Measurements from ENCODE around the gene DHX9. TPM values are rescaled to one million over a fixed set of nuclear protein-coding genes. Genes with fewer than 3 reads are reported as not detected.

Gene DHX9
- total RNA-seq, 1 experiment from 2014 or later = 180 TPM

- POLR2A ChIA-PET = no interaction called here
- DNase-seq (ENCODE audit: low read depth, low spot score) = no peak
- H3K36me3 ChIP-seq (ENCODE audit: control insufficient read depth, insufficient read depth, low read length) = peaks cover 57% of the 10 kb centered on the region
Measured at GRCh38 chr1:182845379-182845778, 6.2 kb downstream of the DHX9 start.

GRCh38 chr1:182845894-182846293 lies 6.7 kb downstream of the DHX9 start:
- peaks cover 62% of the 10 kb centered on the region for H3K36me3 ChIP-seq (ENCODE audit: control insufficient read depth, insufficient read depth, low read length)
- CTCF ChIA-PET = no interaction called here
- no peaks in the 10 kb centered on the region for H3K9me3 ChIP-seq (ENCODE audit: control insufficient read depth, insufficient read depth, low read depth, low read length)
- no peak overlapping the region for H3K4me3 ChIP-seq (ENCODE audit: low read depth in 2 of 2, low read length in 2 of 2)
- H3K27me3 ChIP-seq (ENCODE audit: control insufficient read depth, insufficient read depth, low read length) = no peaks in the 10 kb centered on the region
- POLR2A ChIA-PET = no interaction called here
- peaks cover 16% of the 10 kb centered on the region for H3K4me1 ChIP-seq (ENCODE audit: control insufficient read depth, insufficient read depth, low read length)
- in situ Hi-C loops (cut with HindIII; ENCODE audit: low pct_unique_long_range_greater_than_20kb, low sequenced_read_pairs) = no loop called here
- intact Hi-C loops (cut with micrococcal nuclease; ENCODE audit: unreplicated experiment) = no loop called here
- no peak for DNase-seq (ENCODE audit: low read depth, low spot score)
- H3K27ac ChIP-seq (ENCODE audit: low read length) = no peak overlapping the region
- TF ChIP-seq CTCF (IDR thresholded peaks at IDR 0.05) (no peak), SIN3A (IDR thresholded peaks at IDR 0.05; ENCODE audit: borderline replicate concordance, insufficient read depth, low read depth, low read length) (no peak), POLR2AphosphoS5 (IDR thresholded peaks at IDR 0.05; ENCODE audit: low read depth, low read length) (no peak), REST (IDR thresholded peaks at IDR 0.05; ENCODE audit: insufficient read depth in 1 of 2, low read depth in 2 of 2, low read length in 1 of 2) (no peak), TCF7L2 (IDR thresholded peaks at IDR 0.05; ENCODE audit: low read depth, low read length) (no peak)
- ATAC-seq = no peak
- BruUV-seq (replicated peaks) = no TSS peak

More at GRCh38 chr1:182845379-182845778, 6.2 kb downstream of the DHX9 start:
- no peak overlapping the region for H3K27ac ChIP-seq (ENCODE audit: low read length)
- no TSS peak for BruUV-seq (replicated peaks)
- TF ChIP-seq TCF7L2 (IDR thresholded peaks at IDR 0.05; ENCODE audit: low read depth, low read length) (no peak), REST (IDR thresholded peaks at IDR 0.05; ENCODE audit: insufficient read depth in 1 of 2, low read depth in 2 of 2, low read length in 1 of 2) (no peak), SIN3A (IDR thresholded peaks at IDR 0.05; ENCODE audit: borderline replicate concordance, insufficient read depth, low read depth, low read length) (no peak), POLR2AphosphoS5 (IDR thresholded peaks at IDR 0.05; ENCODE audit: low read depth, low read length) (no peak), CTCF (IDR thresholded peaks at IDR 0.05) (no peak)
- intact Hi-C loops (cut with micrococcal nuclease; ENCODE audit: unreplicated experiment) = no loop called here
- H3K4me3 ChIP-seq (ENCODE audit: low read depth in 2 of 2, low read length in 2 of 2) = no peak overlapping the region
- in situ Hi-C loops (cut with HindIII; ENCODE audit: low pct_unique_long_range_greater_than_20kb, low sequenced_read_pairs) = no loop called here
- ATAC-seq = no peak
- H3K9me3 ChIP-seq (ENCODE audit: control insufficient read depth, insufficient read depth, low read depth, low read length) = no peaks in the 10 kb centered on the region
- no peaks in the 10 kb centered on the region for H3K27me3 ChIP-seq (ENCODE audit: control insufficient read depth, insufficient read depth, low read length)
- CTCF ChIA-PET = no interaction called here
- peaks cover 16% of the 10 kb centered on the region for H3K4me1 ChIP-seq (ENCODE audit: control insufficient read depth, insufficient read depth, low read length)

All from Panc1 (cell line).